Measurements from ENCODE around the gene HMG20B. TPM values are rescaled to one million over a fixed set of nuclear protein-coding genes. Genes with fewer than 3 reads are reported as not detected.
"Not testable (repeated sequence)": the region's sequence is repeated elsewhere in the genome, so short reads cannot be mapped to it uniquely, and the experiment has no call there.

HMG20B gene
- 10 to 100 TPM; 34.8 to 42.0 TPM for total RNA-seq
- long read RNA-seq, transcript HMG20B-202 (10 exons, 1,596 nt) = major isoform, 102 of 118 reads
- long read RNA-seq, partial matches to known transcripts = 8 of 118 reads
- long read RNA-seq, other reads (novel, unspliced or antisense) = 8 of 118 reads

DNA sequence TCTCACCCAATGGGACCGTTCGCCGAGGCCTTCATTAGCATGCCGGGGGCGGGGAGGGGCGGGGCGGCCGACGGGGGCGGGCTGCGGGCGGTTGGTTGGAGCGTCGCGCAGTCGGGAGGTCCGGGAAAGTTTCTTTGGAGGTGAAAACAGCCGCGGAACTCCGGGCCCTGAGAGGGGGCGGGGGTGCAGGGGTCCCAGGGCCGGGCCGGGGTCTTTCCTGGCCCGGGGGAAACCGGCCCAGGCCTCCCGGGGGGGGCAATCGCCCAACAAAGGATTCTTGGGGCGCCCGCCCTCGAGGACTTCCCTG is at the start of gene HMG20B:
HMG20B (plus strand) TSS at position 90 of the 307 bp plus-strand sequence. CDS start 366 bp downstream, outside the sequence.
- ATAC-seq (no peak), DNase-seq (no peak)
- intact Hi-C loops (cut with DNase I) = no loop called here

DNA sequence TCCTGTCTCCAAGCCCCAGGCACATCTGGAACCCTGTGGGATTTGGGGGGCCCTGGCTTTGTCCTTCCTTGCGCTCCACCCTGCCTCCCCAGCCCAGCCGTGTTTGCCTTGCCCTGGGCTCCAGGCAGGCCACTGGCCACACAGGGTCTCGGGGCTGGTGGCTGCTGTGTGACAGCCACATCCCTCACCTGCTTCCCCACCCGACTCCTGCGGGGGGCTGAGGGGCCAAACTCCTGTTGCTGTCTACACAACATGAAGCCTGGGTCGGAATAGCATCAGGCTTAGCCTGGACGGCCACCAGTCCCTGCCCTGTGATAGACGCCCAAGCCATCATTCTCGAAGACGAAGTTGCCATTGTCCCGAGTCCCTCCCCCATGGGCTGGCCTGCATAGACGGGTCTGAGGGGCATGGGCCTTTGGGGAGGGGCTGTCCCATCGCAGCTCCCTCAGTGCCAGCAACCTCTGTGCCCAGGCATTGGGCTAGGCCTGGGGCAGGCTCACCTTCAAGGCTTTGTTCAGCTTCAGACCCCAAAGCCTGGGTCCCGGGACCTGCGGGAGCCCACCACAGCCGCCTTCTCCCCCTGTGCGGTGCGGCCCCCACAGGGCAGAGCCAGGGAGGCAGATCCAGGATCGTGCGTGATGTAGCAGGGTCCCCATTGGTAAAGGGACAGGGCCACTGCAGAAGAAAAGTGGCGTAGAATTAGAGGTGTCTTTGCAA is 49.2 kb upstream of the HMG20B start:
- intact Hi-C loops (cut with DNase I) = no loop called here
- ATAC-seq (no peak), DNase-seq (no peak)

DNA sequence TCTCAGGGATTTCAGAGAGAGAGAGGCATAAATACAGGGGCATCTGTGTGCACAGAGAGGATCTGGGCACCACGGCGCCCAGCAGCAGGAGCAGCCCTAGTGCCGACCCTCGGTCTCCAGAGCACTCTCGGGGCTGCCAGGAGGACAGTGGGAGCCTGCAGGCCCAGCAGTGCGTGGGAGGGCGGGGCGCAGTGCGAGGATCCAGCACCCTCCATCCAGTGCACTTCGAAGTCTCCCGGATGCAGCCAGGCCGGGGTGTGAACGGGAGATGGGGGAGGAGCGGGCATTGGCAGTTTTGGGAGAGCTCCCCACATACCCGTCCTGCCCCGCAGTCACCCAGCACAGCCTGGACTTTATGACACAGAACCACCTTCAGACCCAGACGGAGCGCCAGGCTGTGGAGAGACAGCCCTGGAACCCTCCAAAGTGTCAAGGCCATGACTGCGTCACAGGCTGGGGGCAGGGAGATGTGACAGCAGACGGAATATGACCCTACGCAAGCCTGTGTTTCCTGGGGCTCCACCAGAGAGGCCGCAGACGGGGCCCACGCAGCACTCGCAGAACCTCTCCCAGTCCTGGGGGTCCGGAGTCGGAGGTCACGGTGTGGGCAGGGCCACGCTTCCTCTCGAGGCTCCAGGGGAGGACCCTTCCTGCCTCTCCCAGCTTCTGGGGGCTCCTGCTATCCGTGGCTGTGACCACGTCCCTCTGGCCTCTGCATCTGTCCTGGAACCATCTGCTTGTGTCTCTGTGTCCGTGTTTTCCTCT is 48.5 kb upstream of the HMG20B start:
- no peak for ATAC-seq
- intact Hi-C loops (cut with DNase I) = no loop called here
- no peak for DNase-seq

DNA sequence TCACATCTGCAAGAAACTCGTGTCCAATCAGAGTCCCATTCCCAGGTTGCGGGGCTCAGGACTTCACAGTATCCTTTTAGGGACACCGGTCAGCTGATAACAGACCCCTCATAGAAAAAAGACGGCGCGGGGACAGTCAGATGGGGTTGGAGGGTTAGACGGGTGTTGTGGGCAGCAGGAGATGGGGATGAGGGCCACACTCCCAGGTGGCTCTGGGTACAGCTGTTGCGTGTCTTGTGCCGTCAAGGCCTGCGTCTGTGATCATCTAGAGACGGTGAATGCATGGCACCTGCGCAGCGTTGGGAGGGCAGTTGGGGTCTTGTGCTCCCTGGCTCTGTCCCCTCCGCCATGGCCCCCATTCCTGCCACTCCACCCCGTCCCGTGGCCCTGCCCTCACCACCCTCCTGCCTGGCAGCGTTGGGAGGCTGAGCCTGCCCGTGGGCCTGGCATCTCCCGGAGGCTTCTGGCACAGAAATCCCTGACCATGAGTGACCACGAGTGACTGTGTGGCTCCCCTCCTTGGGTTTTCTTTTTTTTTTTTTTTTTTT is 47.8 kb upstream of the HMG20B start:
- DNase-seq (no peak), ATAC-seq (no peak)
- intact Hi-C loops (cut with DNase I) = no loop called here

DNA sequence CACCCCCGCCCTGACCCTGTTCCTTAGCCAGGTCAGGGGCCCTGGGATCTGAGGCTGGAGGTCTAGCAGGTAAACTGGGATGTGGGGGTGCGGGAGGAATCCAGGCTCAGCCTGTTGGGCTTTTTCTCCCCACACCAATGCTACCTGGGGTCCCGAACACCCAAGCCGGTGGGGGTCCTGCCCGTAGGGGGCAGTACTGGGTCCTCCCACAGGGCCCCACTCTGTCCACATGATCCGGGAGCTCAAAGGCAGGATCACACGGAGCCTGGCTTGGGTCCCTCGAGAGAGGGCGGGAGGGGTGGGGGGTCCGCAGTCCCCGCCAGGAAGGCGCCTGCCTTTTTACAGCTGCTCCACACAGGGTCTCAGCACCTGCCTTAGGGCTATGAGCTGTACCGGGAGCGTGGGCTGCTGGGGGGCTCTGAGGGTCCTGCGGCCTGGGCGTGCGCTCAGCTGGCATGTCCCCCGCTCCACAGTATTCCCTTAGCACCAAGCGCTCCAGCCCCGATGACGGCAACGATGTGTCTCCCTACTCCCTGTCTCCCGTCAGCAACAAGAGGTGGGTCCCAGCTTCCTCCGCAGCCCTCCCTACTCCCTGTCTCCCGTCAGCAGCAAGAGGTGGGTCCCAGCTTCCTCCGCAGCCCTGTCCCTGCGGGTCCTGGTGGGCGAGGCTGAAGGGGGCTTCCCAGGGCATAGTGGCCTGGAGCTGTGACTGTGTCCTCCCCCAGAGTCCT is 46.1 kb upstream of the HMG20B start:
- DNase-seq (no peak), ATAC-seq (no peak)
- intact Hi-C loops (cut with DNase I) = no loop called here

DNA sequence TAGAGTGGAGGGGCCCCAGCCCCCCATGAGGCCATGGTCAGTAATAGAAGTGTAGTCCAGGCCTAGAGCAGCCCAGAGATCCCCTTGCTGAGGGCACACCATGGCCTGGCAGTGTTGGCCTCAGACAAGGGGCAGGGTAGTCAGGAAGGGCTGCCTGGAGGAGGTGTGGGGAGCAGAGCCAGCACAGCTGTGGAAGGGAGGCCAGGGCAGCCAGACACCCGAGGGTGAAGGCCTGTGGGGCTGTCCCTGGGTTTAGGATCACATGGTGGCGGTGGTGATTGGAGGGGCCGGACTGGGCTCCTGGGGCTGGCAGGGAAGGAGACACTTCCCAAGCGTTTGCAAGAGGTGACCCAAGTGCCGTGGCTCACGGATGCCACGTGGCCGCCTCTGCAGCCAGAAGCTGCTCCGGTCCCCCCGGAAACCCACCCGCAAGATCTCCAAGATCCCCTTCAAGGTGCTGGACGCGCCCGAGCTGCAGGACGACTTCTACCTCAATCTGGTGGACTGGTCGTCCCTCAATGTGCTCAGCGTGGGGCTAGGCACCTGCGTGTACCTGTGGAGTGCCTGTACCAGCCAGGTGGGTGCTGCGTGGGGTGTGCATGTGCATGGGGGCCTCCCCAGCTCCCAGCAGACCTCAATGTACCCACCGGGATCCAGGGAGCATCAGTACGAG is 45.4 kb upstream of the HMG20B start:
- ATAC-seq = no peak
- intact Hi-C loops (cut with DNase I) = no loop called here
- DNase-seq = no peak

DNA sequence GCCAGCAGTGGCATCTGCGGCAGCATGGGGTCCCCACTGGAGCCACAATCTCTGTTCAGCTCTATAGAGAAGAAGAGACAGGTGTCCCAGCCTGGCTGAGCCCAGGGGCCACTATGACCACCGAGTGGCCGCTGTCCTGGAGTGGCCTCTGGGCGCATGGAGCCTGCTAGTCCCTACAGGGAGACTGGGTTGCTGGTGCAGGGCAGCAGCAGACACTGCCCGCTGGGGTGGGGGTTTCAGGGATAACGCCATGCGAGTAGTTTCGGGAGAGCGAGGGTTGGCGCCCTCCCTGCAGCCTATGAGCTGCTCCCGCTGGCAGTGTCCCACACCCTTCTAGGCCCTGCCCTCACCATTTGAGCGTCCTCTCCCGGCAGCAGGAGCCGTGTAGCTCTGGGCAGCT is 44.7 kb upstream of the HMG20B start:
- ATAC-seq = no peak
- no peak for DNase-seq
- intact Hi-C loops (cut with DNase I) = no loop called here

DNA sequence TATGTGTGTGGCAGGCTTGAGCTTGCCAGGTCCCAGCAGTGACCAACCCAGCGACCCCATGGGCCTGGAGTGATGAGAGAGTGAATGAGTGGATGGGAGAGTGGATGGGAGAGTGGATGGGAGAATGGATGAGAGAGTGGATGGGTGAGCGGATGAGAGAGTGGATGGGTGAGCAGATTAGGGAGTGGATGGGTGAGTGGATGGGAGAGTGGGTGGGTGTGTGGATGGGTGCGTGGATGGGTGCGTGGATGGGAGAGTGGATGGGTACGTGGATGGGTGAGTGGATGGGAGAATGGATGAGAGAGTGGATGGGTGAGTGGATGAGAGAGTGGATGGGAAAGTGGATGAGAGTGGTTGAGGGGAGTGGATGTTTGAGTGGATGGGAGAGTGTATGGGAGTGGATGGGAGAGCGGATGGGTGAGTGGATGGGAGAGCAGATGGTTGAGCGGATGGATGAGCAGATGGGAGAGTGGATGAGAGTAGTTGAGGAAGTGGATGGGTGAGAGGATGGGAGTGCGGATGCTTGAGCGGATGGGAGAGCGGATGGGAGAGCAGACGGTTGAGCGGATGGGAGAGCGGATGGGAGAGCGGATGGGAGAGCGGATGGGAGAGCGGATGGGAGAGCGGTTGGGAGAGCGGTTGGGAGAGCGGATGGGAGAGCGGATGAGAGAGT is 44.1 kb upstream of the HMG20B start:
- no peak for ATAC-seq
- DNase-seq = no peak
- intact Hi-C loops (cut with DNase I) = no loop called here

DNA sequence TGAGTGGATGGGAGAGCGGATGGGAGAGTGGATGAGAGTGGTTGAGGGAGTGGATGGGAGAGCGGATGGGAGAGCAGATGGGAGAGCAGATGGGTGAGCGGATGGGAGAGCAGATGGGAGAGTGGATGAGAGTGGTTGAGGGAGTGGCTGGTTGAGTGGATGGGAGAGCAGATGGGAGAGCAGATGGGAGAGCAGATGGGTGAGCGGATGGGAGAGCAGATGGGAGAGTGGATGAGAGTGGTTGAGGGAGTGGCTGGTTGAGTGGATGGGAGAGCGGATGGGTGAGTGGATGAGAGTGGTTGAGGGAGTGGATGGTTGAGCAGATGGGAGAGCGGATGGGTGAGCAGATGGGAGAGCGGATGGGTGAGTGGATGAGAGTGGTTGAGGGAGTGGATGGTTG is 43.4 kb upstream of the HMG20B start:
- DNase-seq; intact Hi-C loops (cut with DNase I); ATAC-seq: not testable (repeated sequence)

DNA sequence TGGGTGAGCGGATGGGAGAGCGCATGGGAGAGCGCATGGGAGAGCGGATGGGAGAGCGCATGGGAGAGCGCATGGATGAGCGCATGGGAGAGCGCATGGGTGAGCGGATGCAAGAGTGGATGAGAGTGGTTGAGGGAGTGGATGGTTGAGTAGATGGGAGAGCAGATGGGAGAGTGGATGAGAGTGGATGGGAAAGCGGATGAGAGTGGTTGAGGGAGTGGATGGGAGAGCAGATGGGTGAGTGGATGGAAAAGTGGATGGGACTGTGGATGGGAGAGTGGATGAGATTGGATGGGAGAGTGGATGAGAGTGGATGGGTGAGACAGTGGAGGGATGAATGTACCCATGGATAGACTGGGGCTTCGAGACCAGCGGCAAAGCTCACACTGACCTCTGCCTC is 42.4 kb upstream of the HMG20B start:
- DNase-seq = no peak
- ATAC-seq = no peak

DNA sequence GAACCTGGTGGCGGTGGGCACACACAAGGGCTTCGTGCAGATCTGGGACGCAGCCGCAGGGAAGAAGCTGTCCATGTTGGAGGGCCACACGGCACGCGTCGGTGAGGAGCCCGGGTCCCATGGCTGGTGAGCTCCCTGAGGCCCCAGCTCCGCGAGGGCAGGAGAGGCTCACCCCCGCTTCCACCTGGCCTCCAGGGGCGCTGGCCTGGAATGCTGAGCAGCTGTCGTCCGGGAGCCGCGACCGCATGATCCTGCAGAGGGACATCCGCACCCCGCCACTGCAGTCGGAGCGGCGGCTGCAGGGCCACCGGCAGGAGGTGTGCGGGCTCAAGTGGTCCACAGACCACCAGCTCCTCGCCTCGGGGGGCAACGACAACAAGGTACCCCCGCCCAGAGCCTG is 41.0 kb upstream of the HMG20B start:
- DNase-seq (no peak), ATAC-seq (no peak)
- intact Hi-C loops (cut with DNase I) = no loop called here

More for the DNA sequence above, 42.4 kb upstream of the HMG20B start:
- intact Hi-C loops (cut with DNase I) = no loop called here

DNA sequence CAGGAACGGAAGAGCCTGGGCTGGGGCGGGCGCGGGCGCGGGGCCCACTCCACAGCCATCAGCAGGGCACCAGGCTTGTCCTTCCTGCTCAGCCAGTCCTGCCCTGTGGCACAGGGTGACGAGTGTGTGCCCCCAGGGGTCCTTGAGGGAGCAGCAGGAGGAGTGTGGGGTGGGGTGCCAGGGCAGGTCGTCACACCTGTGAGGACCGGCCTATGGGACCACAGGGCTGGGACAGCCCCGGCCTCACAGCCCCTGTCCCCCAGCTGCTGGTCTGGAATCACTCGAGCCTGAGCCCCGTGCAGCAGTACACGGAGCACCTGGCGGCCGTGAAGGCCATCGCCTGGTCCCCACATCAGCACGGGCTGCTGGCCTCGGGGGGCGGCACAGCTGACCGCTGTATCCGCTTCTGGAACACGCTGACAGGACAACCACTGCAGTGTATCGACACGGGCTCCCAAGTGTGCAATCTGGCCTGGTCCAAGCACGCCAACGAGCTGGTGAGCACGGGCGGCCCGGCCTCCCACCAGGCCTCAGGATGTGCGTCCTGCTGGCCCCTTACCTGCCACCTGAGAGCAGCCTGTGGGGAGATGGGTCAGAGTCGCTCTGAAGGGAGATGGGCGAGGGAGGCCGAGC is 40.5 kb upstream of the HMG20B start:
- intact Hi-C loops (cut with DNase I) = no loop called here
- ATAC-seq = no peak
- no peak for DNase-seq

DNA sequence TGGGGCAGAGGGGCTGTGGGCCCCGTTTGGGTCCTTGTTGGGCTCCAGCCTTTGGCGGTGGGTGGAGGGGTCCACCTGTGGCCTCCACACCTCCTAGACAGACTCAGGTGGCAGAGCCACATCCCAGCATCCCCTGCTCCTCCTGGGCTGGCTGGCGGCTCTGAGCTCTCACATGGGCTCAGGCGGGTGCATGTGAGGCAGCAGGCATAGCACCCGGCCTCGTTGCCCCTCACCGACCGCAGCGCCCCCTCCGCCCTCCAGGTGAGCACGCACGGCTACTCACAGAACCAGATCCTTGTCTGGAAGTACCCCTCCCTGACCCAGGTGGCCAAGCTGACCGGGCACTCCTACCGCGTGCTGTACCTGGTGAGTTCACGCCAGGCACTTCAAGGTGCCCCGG is 39.7 kb upstream of the HMG20B start:
- ATAC-seq = no peak
- DNase-seq = no peak
- intact Hi-C loops (cut with DNase I) = no loop called here

DNA sequence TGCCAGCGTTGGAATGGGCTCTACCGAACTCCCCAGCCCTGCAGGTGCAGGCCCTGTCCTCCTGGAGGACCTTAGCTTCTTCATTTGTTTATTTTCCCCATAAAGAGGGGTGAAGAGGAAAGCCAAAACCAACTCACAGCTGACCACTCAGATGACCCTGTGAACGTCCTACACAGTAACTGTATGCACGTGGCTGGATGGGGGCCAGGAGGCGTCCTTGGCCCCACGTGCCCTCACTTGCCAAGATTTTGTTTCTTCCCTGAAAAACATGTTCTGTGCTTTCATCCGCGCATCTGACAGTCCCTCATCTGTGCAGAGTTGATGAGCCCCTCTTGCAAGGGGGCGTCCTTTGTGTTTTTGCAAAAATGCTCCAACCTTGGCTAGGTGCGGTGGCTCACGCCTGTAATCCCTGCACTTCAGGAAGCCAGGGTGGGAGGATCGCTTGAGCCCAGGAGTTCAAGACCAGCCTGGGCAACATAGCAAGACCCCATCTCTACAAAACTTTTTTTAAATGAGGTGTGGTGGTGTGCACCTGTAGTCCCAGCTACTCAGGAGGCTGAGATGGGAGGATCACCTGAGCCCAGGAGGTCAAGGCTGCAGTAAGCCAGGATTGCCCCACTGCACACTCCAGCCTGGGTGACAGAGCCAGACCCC is 39.1 kb upstream of the HMG20B start:
- DNase-seq (no peak), ATAC-seq (no peak)
- intact Hi-C loops (cut with DNase I) = no loop called here

DNA sequence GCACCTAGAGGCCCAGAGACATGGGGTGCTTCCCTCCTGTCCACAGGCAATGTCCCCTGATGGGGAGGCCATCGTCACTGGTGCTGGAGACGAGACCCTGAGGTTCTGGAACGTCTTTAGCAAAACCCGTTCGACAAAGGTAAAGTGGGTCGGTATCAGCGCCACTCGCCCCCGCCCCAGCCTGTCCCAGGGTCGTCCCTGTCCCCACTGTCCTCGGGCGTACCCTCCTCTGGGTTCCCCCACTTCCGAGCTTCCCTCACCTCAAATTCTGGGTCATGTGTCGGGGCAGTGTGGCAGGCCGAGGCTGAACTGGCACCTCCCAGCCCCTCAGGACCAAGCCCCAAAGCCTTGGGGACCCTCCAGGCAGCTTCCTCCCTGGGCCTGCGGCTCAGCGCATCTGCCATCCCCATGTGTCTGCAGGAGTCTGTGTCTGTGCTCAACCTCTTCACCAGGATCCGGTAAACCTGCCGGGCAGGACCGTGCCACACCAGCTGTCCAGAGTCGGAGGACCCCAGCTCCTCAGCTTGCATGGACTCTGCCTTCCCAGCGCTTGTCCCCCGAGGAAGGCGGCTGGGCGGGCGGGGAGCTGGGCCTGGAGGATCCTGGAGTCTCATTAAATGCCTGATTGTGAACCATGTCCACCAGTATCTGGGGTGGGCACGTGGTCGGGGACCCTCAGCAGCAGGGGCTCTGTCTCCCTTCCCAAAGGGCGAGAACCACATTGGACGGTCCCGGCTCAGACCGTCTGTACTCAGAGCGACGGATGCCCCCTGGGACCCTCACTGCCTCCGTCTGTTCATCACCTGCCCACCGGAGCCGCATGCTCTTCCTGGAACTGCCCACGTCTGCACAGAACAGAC is 38.1 kb upstream of the HMG20B start:
- DNase-seq = no peak
- ATAC-seq = no peak
- intact Hi-C loops (cut with DNase I) = no loop called here

DNA sequence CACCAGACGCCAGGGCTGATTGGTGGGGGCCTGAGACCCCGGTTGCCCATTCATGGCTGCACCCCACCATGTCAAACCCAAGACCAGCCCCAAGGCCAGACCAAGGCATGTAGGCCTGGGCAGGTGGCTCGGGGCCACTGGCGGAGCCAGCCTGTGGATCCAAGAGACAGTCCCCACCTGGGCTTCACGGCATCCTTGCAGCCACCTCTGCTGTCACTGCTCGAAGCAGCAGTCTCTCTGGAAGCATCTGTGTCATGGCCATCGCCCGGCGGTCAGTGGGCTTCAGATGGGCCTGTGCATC is 37.6 kb upstream of the HMG20B start:
- ATAC-seq (no peak), DNase-seq (no peak)
- intact Hi-C loops (cut with DNase I) = no loop called here

DNA sequence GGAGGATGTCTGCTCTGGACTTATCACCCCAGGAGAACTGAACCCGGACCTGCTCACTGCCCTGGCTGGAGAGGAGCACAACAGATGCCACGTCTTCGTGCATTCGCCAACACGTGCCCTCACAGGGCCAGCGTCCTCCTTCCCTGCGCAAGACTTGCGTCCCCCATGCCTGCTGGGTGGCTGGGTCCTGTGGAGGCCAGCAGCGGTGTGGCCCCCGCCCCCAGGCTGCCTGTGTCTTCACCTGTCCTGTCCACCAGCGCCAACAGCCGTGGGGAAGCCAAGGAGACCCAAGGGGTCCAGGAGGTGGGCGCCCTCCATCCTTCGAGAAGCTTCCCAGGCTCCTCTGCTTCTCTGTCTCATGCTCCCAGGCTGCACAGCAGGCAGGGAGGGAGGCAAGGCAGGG is 37.2 kb upstream of the HMG20B start:
- intact Hi-C loops (cut with DNase I) = no loop called here
- no peak for DNase-seq
- no peak for ATAC-seq
